SKM-1 (cell line): Measurements from ENCODE around the gene GRB7.
A peak's percentile ranks its signal among the peaks of the same experiment; 100 is the strongest.
"Not testable (repeated sequence)": the region's sequence is repeated elsewhere in the genome, so short reads cannot be mapped to it uniquely, and the experiment has no call there.

Source experiments
- DNase-seq: peaks from one replicate; lab custom pipeline; 2025; ENCODE audit not compliant: unreplicated experiment; lab: John Stamatoyannopoulos, UW

GRB7 gene

DNA sequence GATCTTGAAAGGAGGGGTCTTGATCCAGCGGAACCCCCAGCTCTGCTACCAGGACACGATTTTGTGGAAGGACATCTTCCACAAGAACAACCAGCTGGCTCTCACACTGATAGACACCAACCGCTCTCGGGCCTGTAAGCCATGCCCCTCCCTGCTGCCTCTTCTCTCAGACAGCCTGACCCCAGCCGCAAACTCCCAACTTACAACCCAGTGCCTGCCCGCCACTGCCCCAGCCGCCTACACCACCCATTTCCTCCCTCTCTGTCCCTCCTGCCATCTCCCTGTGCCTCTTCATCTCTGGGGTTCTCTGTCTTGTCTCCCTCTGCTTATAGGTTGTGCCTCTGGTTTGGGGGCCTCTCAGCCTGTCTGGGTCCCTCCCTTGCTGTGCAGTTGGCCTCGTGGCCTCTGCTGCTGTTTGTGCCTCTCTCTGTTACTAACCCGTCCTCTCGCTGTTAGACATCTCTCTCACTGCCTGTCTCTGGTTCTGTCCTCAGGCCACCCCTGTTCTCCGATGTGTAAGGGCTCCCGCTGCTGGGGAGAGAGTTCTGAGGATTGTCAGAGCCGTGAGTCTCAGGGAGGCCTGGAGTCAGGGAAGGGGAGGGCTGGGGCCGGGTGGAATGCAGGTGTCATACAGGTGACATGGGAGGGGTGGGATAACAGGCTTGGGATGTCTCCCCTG lies 28.3 kb upstream of the GRB7 start:
- no peak for DNase-seq

DNA sequence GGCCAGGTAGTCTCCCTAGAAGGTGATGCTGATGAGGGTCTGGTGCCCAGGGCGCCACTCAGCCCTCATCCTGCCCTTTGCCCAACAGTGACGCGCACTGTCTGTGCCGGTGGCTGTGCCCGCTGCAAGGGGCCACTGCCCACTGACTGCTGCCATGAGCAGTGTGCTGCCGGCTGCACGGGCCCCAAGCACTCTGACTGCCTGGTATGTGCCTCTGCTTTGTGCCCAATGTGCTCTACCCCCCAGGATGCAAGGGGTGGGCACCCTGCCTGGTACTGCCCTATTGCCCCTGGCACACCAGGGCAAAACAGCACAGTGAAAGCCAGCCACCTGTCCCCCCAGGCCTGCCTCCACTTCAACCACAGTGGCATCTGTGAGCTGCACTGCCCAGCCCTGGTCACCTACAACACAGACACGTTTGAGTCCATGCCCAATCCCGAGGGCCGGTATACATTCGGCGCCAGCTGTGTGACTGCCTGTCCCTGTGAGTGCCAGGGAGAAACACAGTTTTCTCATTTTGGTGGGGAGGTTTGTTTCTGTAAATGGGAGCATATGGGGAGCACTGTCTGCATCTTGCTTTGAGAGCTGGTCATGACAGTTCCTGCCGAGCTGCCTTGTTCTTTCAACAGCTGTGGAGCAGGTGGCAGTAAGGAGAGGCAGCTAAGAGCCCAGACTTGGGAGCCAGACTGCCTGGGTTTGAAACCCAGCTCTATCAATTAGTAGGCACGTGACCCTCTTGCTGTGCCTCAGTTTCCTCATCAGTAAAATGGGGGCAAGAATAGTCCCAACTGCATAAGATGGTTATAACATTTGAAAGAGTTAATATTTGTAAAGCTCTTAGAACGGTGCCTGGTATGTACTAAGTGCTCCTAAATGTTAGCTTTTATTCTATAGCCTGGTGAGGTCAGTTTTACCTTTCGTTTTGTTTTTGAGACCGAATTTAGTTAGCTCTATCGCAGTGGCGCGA lies 27.5 kb upstream of the GRB7 start:
- no peak for DNase-seq

DNA sequence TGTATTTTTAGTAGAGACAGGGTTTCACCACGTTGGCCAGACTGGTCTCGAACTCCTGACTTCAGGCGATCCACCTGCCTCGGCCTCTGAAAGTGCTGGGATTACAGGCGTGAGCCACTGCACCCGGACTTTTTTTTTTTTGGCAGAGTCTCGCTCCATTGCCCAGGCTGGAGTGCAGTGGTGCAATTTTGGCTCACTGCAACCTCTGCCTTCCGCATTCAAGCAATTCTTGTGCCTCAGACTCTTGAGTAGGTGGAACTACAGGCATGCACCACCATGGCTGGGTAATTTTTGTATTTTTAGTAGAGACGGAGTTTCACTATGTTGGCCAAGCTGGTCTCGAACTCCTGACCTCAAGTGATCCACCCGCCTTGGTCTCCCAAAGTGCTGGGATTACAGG lies 26.7 kb upstream of the GRB7 start:
- DNase-seq: not testable (repeated sequence)

DNA sequence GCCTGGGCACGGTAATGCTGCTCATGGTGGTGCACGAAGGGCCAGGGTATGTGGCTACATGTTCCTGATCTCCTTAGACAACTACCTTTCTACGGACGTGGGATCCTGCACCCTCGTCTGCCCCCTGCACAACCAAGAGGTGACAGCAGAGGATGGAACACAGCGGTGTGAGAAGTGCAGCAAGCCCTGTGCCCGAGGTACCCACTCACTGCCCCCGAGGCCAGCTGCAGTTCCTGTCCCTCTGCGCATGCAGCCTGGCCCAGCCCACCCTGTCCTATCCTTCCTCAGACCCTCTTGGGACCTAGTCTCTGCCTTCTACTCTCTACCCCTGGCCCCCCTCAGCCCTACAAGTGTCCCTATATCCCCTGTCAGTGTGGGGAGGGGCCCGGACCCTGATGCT lies 25.9 kb upstream of the GRB7 start:
- no peak for DNase-seq

DNA sequence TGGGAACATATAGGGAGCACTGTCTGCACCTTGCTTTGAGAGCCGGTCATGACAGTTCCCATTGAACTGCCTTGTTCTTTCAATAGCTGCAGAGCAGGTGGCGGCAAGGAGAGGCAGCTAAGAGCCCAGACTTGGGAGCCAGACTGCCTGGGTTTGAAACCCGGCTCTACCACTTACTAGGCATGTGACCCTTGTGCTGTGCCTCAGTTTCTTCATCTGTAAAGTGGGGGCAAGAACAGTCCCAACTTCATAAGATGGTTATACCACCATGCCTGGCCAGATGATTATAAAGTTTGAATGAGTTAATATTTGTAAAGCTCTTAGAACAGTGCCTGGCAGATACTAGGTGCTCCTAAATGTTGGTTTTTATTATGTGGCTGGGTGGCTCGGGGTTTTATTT lies 23.5 kb upstream of the GRB7 start:
- no peak for DNase-seq

DNA sequence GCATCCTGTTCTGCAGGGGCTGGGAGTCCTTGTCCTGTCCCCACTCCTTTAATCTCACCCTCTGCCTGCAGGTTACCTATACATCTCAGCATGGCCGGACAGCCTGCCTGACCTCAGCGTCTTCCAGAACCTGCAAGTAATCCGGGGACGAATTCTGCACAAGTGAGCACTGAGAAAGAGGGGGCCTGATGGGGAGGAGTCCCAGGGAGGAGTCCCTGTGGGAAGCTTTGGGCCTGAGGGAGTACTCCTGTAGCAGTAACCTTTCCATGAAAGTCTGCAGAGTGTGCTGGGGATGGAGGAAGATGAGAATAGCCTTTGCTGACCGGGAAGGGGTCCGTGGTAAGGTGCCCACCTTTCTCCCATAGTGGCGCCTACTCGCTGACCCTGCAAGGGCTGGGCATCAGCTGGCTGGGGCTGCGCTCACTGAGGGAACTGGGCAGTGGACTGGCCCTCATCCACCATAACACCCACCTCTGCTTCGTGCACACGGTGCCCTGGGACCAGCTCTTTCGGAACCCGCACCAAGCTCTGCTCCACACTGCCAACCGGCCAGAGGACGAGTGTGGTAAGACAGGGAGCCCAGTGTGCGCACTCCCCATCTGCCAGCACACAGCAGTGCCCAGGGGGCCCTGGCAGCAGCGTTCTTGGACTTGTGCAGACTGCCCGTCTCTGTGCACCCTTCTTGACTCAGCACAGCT lies 22.2 kb upstream of the GRB7 start:
- no peak for DNase-seq

DNA sequence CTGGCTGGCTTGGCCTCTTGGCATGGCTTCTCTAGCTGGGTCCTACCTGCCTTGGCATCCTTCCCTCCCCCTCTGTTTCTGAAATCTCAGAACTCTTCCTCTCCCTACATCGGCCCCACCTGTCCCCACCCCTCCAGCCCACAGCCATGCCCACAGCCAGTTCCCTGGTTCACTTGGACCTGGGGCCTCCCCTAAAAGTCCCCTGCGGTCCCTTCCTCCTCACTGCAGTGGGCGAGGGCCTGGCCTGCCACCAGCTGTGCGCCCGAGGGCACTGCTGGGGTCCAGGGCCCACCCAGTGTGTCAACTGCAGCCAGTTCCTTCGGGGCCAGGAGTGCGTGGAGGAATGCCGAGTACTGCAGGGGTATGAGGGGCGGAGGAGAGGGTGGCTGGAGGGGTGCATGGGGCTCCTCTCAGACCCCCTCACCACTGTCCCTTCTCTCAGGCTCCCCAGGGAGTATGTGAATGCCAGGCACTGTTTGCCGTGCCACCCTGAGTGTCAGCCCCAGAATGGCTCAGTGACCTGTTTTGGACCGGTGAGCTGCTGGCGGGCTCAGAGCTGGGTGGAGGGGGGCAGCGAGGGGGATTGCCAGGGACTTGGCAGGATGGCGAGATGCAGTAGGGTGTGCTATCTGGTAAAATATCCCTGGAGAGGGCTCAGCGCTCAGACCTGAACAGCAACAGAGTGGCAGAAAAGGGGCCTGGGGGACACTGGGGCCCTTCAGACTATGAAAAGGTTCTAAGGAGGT lies 21.5 kb upstream of the GRB7 start:
- DNase-seq: no peak

DNA sequence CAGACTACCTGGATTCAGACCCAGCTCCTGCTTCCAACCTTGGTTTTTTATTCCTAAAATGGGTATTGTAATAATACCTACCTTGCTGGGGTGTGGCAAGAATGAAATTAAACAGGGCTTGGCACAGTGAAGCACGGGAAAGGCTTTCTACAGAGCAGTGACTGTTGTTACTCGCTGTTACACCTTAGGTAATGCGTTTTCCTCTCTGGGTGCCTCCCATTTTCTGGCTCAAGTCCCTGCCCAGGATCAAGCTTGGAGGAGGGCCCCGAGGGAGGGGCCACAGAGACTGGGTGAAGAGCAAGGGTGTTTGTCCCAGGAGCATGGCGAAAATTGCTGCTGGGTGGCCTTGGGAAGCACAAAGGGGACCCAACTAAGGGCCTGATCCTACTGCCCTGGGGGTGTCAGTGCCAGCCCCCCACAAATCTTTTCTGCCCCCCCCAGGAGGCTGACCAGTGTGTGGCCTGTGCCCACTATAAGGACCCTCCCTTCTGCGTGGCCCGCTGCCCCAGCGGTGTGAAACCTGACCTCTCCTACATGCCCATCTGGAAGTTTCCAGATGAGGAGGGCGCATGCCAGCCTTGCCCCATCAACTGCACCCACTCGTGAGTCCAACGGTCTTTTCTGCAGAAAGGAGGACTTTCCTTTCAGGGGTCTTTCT lies 20.7 kb upstream of the GRB7 start:
- no peak for DNase-seq

DNA sequence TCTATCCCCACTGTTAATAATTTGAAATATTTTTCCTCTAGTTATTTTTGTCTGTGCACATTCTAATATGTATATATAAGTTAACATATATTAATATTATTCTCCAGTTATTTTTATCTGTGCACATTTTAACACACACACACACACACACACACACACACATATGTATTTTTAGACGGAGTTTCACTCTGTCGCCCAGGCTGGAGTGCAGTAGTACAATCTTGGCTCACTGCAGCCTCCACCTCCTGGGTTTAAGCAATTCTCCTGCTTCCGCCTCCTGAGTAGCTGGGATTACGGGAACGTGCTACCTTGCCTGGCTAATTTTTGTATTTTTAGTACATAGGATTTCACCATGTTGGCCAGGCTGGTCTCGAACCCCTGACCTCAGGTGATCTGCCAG lies 20.1 kb upstream of the GRB7 start:
- no peak for DNase-seq

DNA sequence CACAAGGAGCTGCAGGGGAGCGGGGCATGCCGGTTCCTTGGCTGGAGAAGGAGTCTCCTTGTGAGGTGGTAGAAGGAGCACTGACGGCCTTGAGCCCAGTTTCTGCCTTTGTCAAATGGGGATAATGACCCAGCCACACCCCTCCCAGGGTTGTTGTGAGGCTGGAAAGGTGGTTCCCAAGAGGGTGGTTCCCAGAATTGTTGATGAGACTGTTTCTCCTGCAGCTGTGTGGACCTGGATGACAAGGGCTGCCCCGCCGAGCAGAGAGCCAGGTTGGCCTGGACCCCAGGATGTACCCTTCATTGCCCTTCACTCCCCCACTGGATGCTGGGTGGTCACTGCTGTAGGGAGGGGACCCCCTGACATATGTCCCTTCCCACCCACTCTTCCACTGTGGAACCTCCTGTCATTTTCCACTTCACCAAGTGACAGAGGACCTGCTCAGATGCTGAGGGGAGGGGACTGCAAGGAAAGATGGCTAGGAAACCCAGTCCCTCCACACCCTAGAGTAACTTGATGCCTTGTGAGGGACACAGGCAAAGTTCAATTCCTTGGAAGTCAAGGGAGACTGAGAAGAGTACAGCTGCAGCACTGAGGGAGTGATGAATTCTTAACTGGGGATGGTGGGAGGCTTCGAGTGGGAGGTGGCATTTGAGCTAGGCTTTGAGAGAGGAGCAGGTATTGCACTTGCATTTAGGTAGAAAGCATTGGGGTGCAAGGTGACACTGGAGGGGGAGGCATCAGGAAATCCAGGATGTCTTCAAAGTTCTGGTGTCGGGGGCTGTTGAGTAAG lies 18.0 kb upstream of the GRB7 start:
- no peak for DNase-seq

DNA sequence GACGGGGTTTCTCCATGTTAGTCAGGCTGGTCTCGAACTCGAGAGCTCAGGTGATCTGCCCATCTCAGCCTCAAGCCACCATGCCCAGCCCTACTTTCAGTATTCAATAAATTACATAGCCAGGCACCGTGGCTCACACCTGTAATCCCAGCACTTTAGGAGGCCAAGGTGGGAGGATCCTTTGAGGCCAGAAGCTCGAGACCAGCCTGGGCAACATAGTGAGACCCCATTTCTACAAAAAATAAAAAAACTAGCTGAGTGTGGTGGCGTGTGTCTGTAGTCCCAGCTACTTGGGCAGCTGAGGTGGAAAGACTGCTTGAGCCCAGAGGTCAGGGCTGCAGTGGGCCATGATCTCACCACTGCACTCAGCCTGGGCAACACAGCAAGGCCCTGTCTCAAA lies 15.6 kb upstream of the GRB7 start:
- DNase-seq: no peak

DNA sequence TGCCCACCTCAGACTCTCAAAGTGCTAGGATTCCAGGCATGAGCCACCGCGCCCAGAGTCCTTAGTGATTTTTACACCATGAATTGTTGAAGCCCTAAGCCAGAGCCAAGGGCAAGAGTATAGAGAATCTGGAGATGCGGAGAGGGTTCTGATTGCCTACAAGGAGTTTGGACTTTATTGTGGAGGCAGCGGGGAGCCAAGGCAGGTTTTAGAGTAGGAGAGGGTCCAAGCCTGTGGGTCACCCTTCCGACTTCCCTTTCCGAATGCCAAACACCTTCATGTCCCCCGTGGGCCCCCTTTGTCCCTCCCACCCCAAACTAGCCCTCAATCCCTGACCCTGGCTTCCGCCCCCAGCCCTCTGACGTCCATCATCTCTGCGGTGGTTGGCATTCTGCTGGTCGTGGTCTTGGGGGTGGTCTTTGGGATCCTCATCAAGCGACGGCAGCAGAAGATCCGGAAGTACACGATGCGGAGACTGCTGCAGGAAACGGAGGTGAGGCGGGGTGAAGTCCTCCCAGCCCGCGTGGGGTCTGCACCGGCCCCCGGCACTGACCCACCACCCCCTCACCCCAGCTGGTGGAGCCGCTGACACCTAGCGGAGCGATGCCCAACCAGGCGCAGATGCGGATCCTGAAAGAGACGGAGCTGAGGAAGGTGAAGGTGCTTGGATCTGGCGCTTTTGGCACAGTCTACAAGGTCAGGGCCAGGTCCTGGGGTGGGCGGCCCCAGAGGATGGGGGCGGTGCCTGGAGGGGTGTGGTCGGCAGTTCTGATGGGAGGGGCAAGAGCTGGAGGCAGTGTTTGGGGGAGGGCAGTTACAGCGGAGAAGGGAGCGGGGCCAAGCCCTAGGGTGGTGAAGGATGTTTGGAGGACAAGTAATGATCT lies 14.5 kb upstream of the GRB7 start:
- DNase-seq: no peak

DNA sequence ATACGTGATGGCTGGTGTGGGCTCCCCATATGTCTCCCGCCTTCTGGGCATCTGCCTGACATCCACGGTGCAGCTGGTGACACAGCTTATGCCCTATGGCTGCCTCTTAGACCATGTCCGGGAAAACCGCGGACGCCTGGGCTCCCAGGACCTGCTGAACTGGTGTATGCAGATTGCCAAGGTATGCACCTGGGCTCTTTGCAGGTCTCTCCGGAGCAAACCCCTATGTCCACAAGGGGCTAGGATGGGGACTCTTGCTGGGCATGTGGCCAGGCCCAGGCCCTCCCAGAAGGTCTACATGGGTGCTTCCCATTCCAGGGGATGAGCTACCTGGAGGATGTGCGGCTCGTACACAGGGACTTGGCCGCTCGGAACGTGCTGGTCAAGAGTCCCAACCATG lies 13.0 kb upstream of the GRB7 start:
- no peak for DNase-seq

DNA sequence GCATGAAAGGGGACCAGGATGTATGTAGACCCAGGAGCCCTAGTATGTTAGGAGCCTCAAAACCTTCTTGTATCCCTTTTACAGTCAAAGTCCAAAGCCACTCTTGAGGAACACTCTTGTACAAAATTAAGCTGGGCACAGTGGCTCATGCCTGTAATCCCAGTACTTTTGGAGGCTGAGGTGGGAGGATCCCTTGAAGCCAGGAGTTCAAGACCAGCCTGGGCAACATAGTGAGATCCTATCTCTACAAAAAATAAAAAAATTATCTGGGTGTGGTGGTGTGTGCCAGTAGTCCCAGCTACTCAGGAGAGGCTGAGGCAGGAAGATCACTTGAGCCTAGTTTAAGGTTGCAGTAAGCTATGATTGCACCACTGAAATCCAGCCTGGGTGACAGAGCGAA lies 11.8 kb upstream of the GRB7 start:
- DNase-seq: not testable (repeated sequence)

DNA sequence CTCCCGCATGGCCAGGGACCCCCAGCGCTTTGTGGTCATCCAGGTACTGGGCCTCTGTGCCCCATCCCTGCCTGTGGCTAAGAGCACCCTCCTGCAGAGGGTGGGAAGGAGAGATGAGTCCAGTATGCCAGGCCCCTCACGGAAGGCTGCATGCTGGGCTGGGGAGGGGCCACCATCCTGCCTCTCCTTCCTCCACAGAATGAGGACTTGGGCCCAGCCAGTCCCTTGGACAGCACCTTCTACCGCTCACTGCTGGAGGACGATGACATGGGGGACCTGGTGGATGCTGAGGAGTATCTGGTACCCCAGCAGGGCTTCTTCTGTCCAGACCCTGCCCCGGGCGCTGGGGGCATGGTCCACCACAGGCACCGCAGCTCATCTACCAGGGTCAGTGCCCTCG lies 11.1 kb upstream of the GRB7 start:
- no peak for DNase-seq

DNA sequence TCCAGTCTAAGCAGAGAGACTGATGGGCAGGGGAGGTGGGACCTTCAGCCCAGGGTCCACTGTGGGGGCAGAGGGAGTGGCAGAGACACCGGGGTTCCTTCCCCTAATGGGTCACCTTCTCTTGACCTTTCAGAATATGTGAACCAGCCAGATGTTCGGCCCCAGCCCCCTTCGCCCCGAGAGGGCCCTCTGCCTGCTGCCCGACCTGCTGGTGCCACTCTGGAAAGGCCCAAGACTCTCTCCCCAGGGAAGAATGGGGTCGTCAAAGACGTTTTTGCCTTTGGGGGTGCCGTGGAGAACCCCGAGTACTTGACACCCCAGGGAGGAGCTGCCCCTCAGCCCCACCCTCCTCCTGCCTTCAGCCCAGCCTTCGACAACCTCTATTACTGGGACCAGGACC lies 10.2 kb upstream of the GRB7 start:
- no peak for DNase-seq

DNA sequence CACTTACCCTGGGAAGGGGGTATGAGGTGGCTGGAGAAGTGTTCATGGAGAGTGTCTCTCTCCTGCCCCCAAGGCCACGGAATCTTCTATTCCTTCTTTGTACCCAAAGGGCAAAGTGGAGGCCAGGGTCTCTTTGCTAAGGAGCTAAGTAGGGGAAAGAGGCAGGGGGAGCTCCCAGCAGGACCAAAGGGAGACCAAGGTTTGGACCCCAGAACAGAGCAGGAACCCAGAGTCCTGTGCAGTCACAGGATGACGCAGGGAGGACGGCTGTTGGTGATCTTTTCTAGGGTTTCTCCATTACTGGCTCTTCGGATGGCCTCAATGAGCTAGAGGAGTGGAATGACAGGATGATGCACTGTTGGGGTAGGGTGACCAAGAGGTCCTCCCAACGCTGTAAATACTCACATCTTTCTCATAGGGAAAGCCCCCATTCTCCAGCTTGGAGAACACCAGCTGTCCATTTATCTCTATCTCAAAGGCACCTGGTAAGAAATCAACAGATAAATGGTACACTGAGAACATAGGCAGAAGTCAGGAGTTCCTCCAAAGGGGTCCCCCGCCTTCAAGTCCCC lies 8.4 kb upstream of the GRB7 start:
- DNase-seq: no peak

DNA sequence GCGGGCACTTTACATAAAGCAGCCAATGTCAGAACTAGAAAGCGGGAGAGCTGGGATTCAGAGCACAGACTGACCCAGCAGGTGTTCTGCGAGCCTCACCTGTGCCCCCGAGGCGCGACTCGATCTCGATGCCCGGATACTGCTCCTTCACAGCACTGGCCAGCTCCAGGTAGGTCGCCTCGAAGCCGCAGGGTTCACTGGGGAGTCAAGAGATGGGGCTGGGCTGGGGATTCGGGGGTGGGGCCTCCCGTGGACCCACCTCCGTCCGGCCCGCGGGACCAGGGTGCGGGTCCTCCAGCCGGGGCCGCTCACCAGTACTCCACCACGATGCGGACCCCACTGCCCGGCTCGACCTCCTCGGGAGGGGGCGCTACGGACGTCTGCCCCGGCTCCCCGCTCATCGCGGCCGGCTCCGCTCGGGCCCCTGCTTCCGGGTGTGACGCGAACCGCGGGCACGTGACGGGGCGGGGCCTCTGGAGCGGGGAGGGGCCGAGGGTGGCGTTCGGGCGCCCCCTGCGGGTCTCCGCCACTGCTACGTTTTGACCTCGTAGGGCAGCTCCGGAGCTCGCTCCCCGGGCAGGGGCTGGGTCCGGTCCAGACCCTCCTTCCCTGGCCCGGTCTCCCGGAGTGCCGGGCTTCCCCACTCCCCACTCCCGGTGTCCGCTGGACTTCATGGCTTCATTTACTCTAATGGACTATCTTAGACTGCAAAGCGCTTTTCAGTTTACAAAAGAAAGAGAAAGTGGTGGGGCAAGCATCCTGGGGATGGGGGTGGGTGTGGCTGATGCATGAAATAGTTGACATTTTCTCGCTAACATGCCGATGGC lies 7.4 kb upstream of the GRB7 start, which contains the start of gene MIEN1:
MIEN1 (minus strand) TSS at position 438 of the 827 bp plus-strand sequence; CDS start at position 401, 37 bp downstream.
- peak; percentile 52 for DNase-seq
